HepG2 (cell line): Measurements from ENCODE around the gene RSPH9. TPM values are rescaled to one million over a fixed set of nuclear protein-coding genes. Genes with fewer than 3 reads are reported as not detected.

ENCODE experiments used
- ATF7-NPFF ChIP-seq: sonication (generic); formaldehyde crosslinking; IDR thresholded peaks from 2 replicates; pipeline ENCODE4 v1.8.1; 2023; ENCODE audit warnings: mild to moderate bottlenecking, low read depth, missing genetic modification reagents, moderate library complexity
- BATF2 ChIP-seq: sonication (generic); formaldehyde crosslinking; IDR thresholded peaks from 2 replicates; pipeline ENCODE4 v1.8.0; 2022; ENCODE audit warnings: mild to moderate bottlenecking, missing genetic modification reagents, moderate library complexity
- DRAP1 ChIP-seq: IDR thresholded peaks from 2 replicates; pipeline ENCODE4 v1.6.1; 2016; ENCODE audit warnings: missing genetic modification reagents, missing compliant biosample characterization
- E2F1 ChIP-seq: sonication (generic); formaldehyde crosslinking; IDR thresholded peaks from 2 replicates; pipeline ENCODE4 v1.5.0; 2020; ENCODE audit warnings: missing genetic modification reagents
- JARID2 ChIP-seq: sonication (generic); formaldehyde crosslinking; IDR thresholded peaks from 2 replicates; pipeline ENCODE4 v1.8.1; 2023; ENCODE audit warnings: missing genetic modification reagents, inconsistent platforms; ENCODE audit not compliant: insufficient replicate concordance
- MAF1 ChIP-seq: sonication (generic); formaldehyde crosslinking; IDR thresholded peaks from 2 replicates; pipeline ENCODE4 v1.5.0; 2020; ENCODE audit warnings: missing genetic modification reagents, borderline replicate concordance
- SETDB1 ChIP-seq: sonication (generic); formaldehyde crosslinking; IDR thresholded peaks from 2 replicates; pipeline ENCODE4 v1.5.1; 2020; ENCODE audit warnings: missing genetic modification reagents, mild to moderate bottlenecking, borderline replicate concordance
- TCF7L2 ChIP-seq: IDR thresholded peaks from 2 replicates; pipeline ENCODE4 v1.6.1; 2011; ENCODE audit warnings: mild to moderate bottlenecking, low read depth, low read length, moderate library complexity
- THRA ChIP-seq: sonication (generic); formaldehyde crosslinking; IDR thresholded peaks from 2 replicates; pipeline ENCODE4 v1.4.0; 2020; ENCODE audit warnings: missing genetic modification reagents, borderline replicate concordance
- XBP1 ChIP-seq: sonication (generic); formaldehyde crosslinking; IDR thresholded peaks from 2 replicates; pipeline ENCODE4 v1.5.0; 2020; ENCODE audit warnings: missing genetic modification reagents
- ZBTB20 ChIP-seq: sonication (generic); formaldehyde crosslinking; IDR thresholded peaks from 2 replicates; pipeline ENCODE4 v1.8.1; 2023; ENCODE audit warnings: missing genetic modification reagents, low read depth, mild to moderate bottlenecking, borderline replicate concordance
- ZFP36 ChIP-seq: fragments of 150-350 bp; IDR thresholded peaks from 2 replicates; pipeline ENCODE4 v1.6.1; 2018; ENCODE audit warnings: borderline replicate concordance, low read length, low read depth; ENCODE audit not compliant: partially characterized antibody
- ZNF282 ChIP-seq: fragments of 450-650 bp; IDR thresholded peaks from 2 replicates; pipeline ENCODE4 v1.6.1; 2018; ENCODE audit not compliant: partially characterized antibody
- ZNF318 ChIP-seq: sonication (generic); formaldehyde crosslinking; IDR thresholded peaks from 2 replicates; pipeline ENCODE4 v1.4.0; 2020; ENCODE audit warnings: mild to moderate bottlenecking, missing genetic modification reagents
- ZNF501 ChIP-seq: sonication (generic); formaldehyde crosslinking; IDR thresholded peaks from 2 replicates; pipeline ENCODE4 v1.5.1; 2020; ENCODE audit warnings: mild to moderate bottlenecking, moderate library complexity, missing genetic modification reagents
- ZNF614 ChIP-seq: IDR thresholded peaks from 2 replicates; pipeline ENCODE4 v1.6.1; 2018; ENCODE audit warnings: missing biosample characterization, missing genetic modification reagents, inconsistent platforms, borderline replicate concordance
- ZNF713 ChIP-seq: sonication (generic); formaldehyde crosslinking; IDR thresholded peaks from 2 replicates; pipeline ENCODE4 v1.4.0; 2020; ENCODE audit warnings: mild to moderate bottlenecking, missing genetic modification reagents
- ZNF724P ChIP-seq: sonication (generic); formaldehyde crosslinking; IDR thresholded peaks from 2 replicates; pipeline ENCODE4 v1.8.0; 2022; ENCODE audit warnings: missing genetic modification reagents, borderline replicate concordance
- polyA plus RNA-seq, 8 experiments: library from polyadenylated mRNA; depleted of rRNA in 3 of 8; stranded (reverse) in 7 of 8; unstranded in 1 of 8; fragments of >200 nt; fragmentation: Illumina TruSeq in 4 of 8; extraction: Trizol in 4 of 8; gene quantifications; 2 replicates each; pipeline versions ENCODE4 v1.2.1 to v1.2.3, GENCODE V29; 2011 to 2016; ENCODE audit warnings: low read depth in 4 of 8, missing spikeins in 1 of 8, mixed read lengths in 1 of 8; ENCODE audit not compliant: insufficient read depth in 1 of 8
- total RNA-seq, 5 experiments: library from RNA; depleted of rRNA; stranded (reverse); fragments of >200 nt; fragmentation: Illumina TruSeq; extraction: Trizol; gene quantifications; 2 replicates each; pipeline ENCODE4 v1.2.3, GENCODE V29; 2016; ENCODE audit warnings: low read depth in 1 of 5

Gene RSPH9
- total and polyA plus RNA-seq, 2 of the 13 experiments (the other 11 are each of a cell fraction or from before 2014, with no cell fraction given), result 0.04 TPM; not detected in 1

- TF ChIP-seq TCF7L2 (no peak), DRAP1 (CRISPR knock-in tag) (peak; percentile 78), ZNF282 (no peak), ZFP36 (no peak), BATF2 (CRISPR knock-in tag) (no peak), ATF7-NPFF (CRISPR knock-in tag) (no peak), THRA (CRISPR knock-in tag) (no peak; the same call in 1 of the 2 replicates), XBP1 (CRISPR knock-in tag) (peak; percentile 28; the same call in 1 of the 2 replicates), MAF1 (no peak), ZNF614 (CRISPR knock-in tag) (no peak), ZNF501 (CRISPR knock-in tag) (0 out of 2 replicates have a peak, but pooled peaks have one; percentile 58), ZBTB20 (CRISPR knock-in tag) (no peak), JARID2 (CRISPR knock-in tag) (no peak), ZNF318 (no peak), E2F1 (peak; percentile 99), ZNF713 (no peak), ZNF724P (no peak), SETDB1 (no peak)
Measured at GRCh38 chr6:43629104-43629504, 15.7 kb upstream of the RSPH9 start, which contains the start of gene GTPBP2 (continued).
